HepG2 (cell line): ENCODE results near the gene ZG16. TPM values are rescaled to one million over a fixed set of nuclear protein-coding genes. Genes with fewer than 3 reads are reported as not detected.

Experiments
- CC2D1A ChIP-seq: sonication (generic); formaldehyde crosslinking; IDR thresholded peaks from 2 replicates; pipeline ENCODE4 v1.8.1; 2023; ENCODE audit warnings: mild to moderate bottlenecking, missing genetic modification reagents
- E2F5 ChIP-seq: sonication (generic); formaldehyde crosslinking; conservative IDR thresholded peaks from 2 replicates; pipeline ENCODE4 v1.4.0; 2020; ENCODE audit warnings: missing genetic modification reagents
- ELF3 ChIP-seq: IDR thresholded peaks from 2 replicates; pipeline ENCODE4 v1.6.1; 2016; ENCODE audit warnings: missing genetic modification reagents, missing compliant biosample characterization
- ELF4 ChIP-seq: sonication (generic); formaldehyde crosslinking; IDR thresholded peaks from 2 replicates; pipeline ENCODE4 v1.5.0; 2020; ENCODE audit warnings: missing genetic modification reagents, mild to moderate bottlenecking, moderate library complexity, borderline replicate concordance
- FOXA1 ChIP-seq, 2 experiments: fragments of 450-650 bp in 1 of 2; sonication (generic) in 1 of 2; formaldehyde crosslinking in 1 of 2; IDR thresholded peaks; 2 replicates each; pipeline versions ENCODE4 v1.4.0 to v1.6.1; 2016 to 2020; ENCODE audit warnings: missing genetic modification reagents in 1 of 2
- FOXK2 ChIP-seq: fragments of 450-650 bp; IDR thresholded peaks from 2 replicates; pipeline ENCODE4 v1.6.1; 2016
- GATAD1 ChIP-seq: IDR thresholded peaks from 2 replicates; pipeline ENCODE4 v1.6.1; 2016; ENCODE audit warnings: missing genetic modification reagents, missing compliant biosample characterization
- GLI4 ChIP-seq: sonication (generic); formaldehyde crosslinking; IDR thresholded peaks from 2 replicates; pipeline ENCODE4 v1.5.1; 2020; ENCODE audit warnings: missing genetic modification reagents, mild to moderate bottlenecking, moderate library complexity, borderline replicate concordance
- HCFC1 ChIP-seq: fragments of 150-350 bp; IDR thresholded peaks from 2 replicates; pipeline ENCODE4 v1.6.1; 2014; ENCODE audit warnings: low read depth, low read length
- HMGXB4 ChIP-seq, 2 experiments: sonication (generic) in 1 of 2; formaldehyde crosslinking in 1 of 2; IDR thresholded peaks; 2 replicates each; pipeline versions ENCODE4 v1.4.0 to v1.6.1; 2018 to 2020; ENCODE audit warnings: missing genetic modification reagents in 2 of 2, borderline replicate concordance in 1 of 2, low read depth in 1 of 2, mild to moderate bottlenecking in 1 of 2, missing biosample characterization in 1 of 2
- IKZF4 ChIP-seq: sonication (generic); formaldehyde crosslinking; IDR thresholded peaks from 2 replicates; pipeline ENCODE4 v1.5.1; 2020; ENCODE audit warnings: borderline replicate concordance, mild to moderate bottlenecking, low read depth, missing genetic modification reagents; ENCODE audit errors: not compliant biosample characterization
- MTERF4 ChIP-seq: sonication (generic); formaldehyde crosslinking; IDR thresholded peaks from 2 replicates; pipeline ENCODE4 v1.8.0; 2023; ENCODE audit warnings: mild to moderate bottlenecking, missing genetic modification reagents
- PITX1 ChIP-seq: sonication (generic); formaldehyde crosslinking; IDR thresholded peaks from 2 replicates; pipeline ENCODE4 v1.5.1; 2020; ENCODE audit warnings: mild to moderate bottlenecking, missing genetic modification reagents
- SP1 ChIP-seq, 2 experiments: fragments of 450-650 bp in 1 of 2; sonication (generic) in 1 of 2; formaldehyde crosslinking in 1 of 2; IDR thresholded peaks; 2 replicates each; pipeline versions ENCODE4 v1.4.0 to v1.6.1; 2016 to 2020; ENCODE audit warnings: missing genetic modification reagents in 1 of 2
- SSRP1 ChIP-seq: IDR thresholded peaks from 2 replicates; pipeline ENCODE4 v1.6.1; 2016; ENCODE audit warnings: control low read depth
- TAF1 ChIP-seq: sonication (generic); formaldehyde crosslinking; IDR thresholded peaks from 2 replicates; pipeline ENCODE4 v1.4.0; 2020; ENCODE audit warnings: missing genetic modification reagents
- ZNF30 ChIP-seq: sonication (generic); formaldehyde crosslinking; IDR thresholded peaks from 2 replicates; pipeline ENCODE4 v1.5.0; 2020; ENCODE audit warnings: mild to moderate bottlenecking, missing genetic modification reagents
- ZSCAN31 ChIP-seq: sonication (generic); formaldehyde crosslinking; IDR thresholded peaks from 2 replicates; pipeline ENCODE4 v1.5.0; 2020; ENCODE audit warnings: low read depth, mild to moderate bottlenecking, missing genetic modification reagents
- polyA plus RNA-seq, 8 experiments: library from polyadenylated mRNA; depleted of rRNA in 3 of 8; stranded (reverse) in 7 of 8; unstranded in 1 of 8; fragments of >200 nt; fragmentation: Illumina TruSeq in 4 of 8; extraction: Trizol in 4 of 8; gene quantifications; 2 replicates each; pipeline versions ENCODE4 v1.2.1 to v1.2.3, GENCODE V29; 2011 to 2016; ENCODE audit warnings: low read depth in 4 of 8, missing spikeins in 1 of 8, mixed read lengths in 1 of 8; ENCODE audit not compliant: insufficient read depth in 1 of 8
- total RNA-seq, 5 experiments: library from RNA; depleted of rRNA; stranded (reverse); fragments of >200 nt; fragmentation: Illumina TruSeq; extraction: Trizol; gene quantifications; 2 replicates each; pipeline ENCODE4 v1.2.3, GENCODE V29; 2016; ENCODE audit warnings: low read depth in 1 of 5
- TF ChIP-seq, protein P1 (sequence below): sonication (generic); formaldehyde crosslinking; IDR thresholded peaks from 2 replicates; pipeline ENCODE4 v1.8.1; 2023; ENCODE audit warnings: mild to moderate bottlenecking, missing genetic modification reagents, borderline replicate concordance
- TF ChIP-seq, protein P2 (sequence below): sonication (generic); formaldehyde crosslinking; IDR thresholded peaks from 2 replicates; pipeline ENCODE4 v1.4.0; 2020; ENCODE audit warnings: missing genetic modification reagents, borderline replicate concordance
- TF ChIP-seq, protein P3 (sequence below): sonication (generic); formaldehyde crosslinking; IDR thresholded peaks from 2 replicates; pipeline ENCODE4 v1.5.0; 2020; ENCODE audit warnings: missing genetic modification reagents

The ZG16 gene
- total and polyA plus RNA-seq, 2 of the 13 experiments (the other 11 are each of a cell fraction or from before 2014, with no cell fraction given): 0.04 to 0.07 TPM

- TF ChIP-seq FOXK2: peak; percentile 92
- peak; percentile 85 for TF ChIP-seq IKZF4 (CRISPR knock-in tag)
- peak; percentile 90; the same call in 1 of the 2 replicates for TF ChIP-seq GLI4 (CRISPR knock-in tag)
- no peak for TF ChIP-seq MTERF4 (CRISPR knock-in tag)
- TF ChIP-seq FOXA1 (IDR thresholded peaks at IDR 0.05): no peak
- peak; percentile 97 for TF ChIP-seq FOXA1 (CRISPR knock-in tag; IDR thresholded peaks at IDR 0.05)
- TF ChIP-seq SP1 (IDR thresholded peaks at IDR 0.05): no peak
- peak; percentile 87 for TF ChIP-seq SP1 (CRISPR knock-in tag; IDR thresholded peaks at IDR 0.05)
- peak; percentile 73 for TF ChIP-seq HCFC1
- TF ChIP-seq, protein P1, sequence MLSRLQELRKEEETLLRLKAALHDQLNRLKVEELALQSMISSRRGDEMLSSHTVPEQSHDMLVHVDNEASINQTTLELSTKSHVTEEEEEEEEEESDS (CRISPR knock-in tag): peak; percentile 95; the same call in 1 of the 2 replicates
- TF ChIP-seq TAF1 (CRISPR knock-in tag): peak; percentile 95
- TF ChIP-seq, protein P2, sequence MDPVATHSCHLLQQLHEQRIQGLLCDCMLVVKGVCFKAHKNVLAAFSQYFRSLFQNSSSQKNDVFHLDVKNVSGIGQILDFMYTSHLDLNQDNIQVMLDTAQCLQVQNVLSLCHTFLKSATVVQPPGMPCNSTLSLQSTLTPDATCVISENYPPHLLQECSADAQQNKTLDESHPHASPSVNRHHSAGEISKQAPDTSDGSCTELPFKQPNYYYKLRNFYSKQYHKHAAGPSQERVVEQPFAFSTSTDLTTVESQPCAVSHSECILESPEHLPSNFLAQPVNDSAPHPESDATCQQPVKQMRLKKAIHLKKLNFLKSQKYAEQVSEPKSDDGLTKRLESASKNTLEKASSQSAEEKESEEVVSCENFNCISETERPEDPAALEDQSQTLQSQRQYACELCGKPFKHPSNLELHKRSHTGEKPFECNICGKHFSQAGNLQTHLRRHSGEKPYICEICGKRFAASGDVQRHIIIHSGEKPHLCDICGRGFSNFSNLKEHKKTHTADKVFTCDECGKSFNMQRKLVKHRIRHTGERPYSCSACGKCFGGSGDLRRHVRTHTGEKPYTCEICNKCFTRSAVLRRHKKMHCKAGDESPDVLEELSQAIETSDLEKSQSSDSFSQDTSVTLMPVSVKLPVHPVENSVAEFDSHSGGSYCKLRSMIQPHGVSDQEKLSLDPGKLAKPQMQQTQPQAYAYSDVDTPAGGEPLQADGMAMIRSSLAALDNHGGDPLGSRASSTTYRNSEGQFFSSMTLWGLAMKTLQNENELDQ: peak; percentile 40; the same call in 1 of the 2 replicates
- TF ChIP-seq SSRP1 (CRISPR knock-in tag): no peak; the same call in none of the 2 replicates
- TF ChIP-seq ELF4 (CRISPR knock-in tag): 0 out of 2 replicates have a peak, but pooled peaks have one; percentile 46
- no peak for TF ChIP-seq CC2D1A (CRISPR knock-in tag)
- peak; percentile 96 for TF ChIP-seq GATAD1 (CRISPR knock-in tag)
- TF ChIP-seq HMGXB4 (CRISPR knock-in tag; IDR thresholded peaks at IDR 0.05; ENCODE audit: borderline replicate concordance in 1 of 2, low read depth in 1 of 2): peak; percentile 83 to 97
- peak; percentile 91 for TF ChIP-seq ELF3 (CRISPR knock-in tag)
- TF ChIP-seq, protein P3, sequence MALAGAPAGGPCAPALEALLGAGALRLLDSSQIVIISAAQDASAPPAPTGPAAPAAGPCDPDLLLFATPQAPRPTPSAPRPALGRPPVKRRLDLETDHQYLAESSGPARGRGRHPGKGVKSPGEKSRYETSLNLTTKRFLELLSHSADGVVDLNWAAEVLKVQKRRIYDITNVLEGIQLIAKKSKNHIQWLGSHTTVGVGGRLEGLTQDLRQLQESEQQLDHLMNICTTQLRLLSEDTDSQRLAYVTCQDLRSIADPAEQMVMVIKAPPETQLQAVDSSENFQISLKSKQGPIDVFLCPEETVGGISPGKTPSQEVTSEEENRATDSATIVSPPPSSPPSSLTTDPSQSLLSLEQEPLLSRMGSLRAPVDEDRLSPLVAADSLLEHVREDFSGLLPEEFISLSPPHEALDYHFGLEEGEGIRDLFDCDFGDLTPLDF (CRISPR knock-in tag): peak; percentile 99
- TF ChIP-seq PITX1 (CRISPR knock-in tag): peak; percentile 96
- TF ChIP-seq E2F5 (CRISPR knock-in tag): peak; percentile 93
- no peak for TF ChIP-seq ZNF30 (CRISPR knock-in tag)
- peak; percentile 95 for TF ChIP-seq ZSCAN31 (CRISPR knock-in tag)
Observed at GRCh38 chr16:29805232-29806098, 27.4 kb downstream of the ZG16 start (continued).
